Keratinocyte (primary cell): ENCODE results near the gene MINK1.
"Not testable (repeated sequence)": the region's sequence is repeated elsewhere in the genome, so short reads cannot be mapped to it uniquely, and the experiment has no call there.

Experiments
- EZH2 ChIP-seq: IDR thresholded peaks from one replicate; pipeline ENCODE4 v1.6.1; 2012; ENCODE audit warnings: inconsistent platforms, mild to moderate bottlenecking, low read length, moderate library complexity
- TF ChIP-seq, protein P1 (sequence below), 3 experiments: IDR thresholded peaks in 1 of 3; conservative IDR thresholded peaks in 1 of 3; optimal IDR thresholded peaks in 1 of 3; 2 replicates in 2 of 3; 3 replicates in 1 of 3; pipeline versions ENCODE3 to v1.5.1; 2011; ENCODE audit warnings: low read length in 3 of 3, mild to moderate bottlenecking in 3 of 3, moderate library complexity in 2 of 3, control low read depth in 1 of 3, inconsistent platforms in 1 of 3; ENCODE audit not compliant: insufficient read depth in 2 of 3; ENCODE audit errors: extremely low read depth in 1 of 3

DNA sequence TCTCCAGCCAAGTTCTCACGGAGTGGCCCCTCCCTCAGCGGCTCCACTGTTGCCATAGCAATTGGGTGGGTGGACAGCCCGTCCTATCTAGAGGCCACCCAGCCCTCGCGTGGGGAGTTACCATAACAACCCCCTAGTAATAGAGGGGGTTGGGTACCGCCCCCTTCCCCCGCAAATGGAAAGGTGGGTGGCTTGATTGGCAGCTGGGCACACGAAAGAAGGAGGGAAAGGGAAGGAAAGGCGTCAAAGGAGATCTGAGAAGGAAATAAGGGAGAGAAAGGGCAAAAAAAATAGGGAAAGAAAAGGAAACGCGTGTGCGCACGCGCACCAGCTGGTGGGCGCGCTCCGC is 337 bp upstream of the MINK1 start:
- TF ChIP-seq, protein P1, sequence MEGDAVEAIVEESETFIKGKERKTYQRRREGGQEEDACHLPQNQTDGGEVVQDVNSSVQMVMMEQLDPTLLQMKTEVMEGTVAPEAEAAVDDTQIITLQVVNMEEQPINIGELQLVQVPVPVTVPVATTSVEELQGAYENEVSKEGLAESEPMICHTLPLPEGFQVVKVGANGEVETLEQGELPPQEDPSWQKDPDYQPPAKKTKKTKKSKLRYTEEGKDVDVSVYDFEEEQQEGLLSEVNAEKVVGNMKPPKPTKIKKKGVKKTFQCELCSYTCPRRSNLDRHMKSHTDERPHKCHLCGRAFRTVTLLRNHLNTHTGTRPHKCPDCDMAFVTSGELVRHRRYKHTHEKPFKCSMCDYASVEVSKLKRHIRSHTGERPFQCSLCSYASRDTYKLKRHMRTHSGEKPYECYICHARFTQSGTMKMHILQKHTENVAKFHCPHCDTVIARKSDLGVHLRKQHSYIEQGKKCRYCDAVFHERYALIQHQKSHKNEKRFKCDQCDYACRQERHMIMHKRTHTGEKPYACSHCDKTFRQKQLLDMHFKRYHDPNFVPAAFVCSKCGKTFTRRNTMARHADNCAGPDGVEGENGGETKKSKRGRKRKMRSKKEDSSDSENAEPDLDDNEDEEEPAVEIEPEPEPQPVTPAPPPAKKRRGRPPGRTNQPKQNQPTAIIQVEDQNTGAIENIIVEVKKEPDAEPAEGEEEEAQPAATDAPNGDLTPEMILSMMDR (optimal IDR thresholded peaks at IDR 0.05 in 1 of 3, IDR thresholded peaks at IDR 0.05 in 1 of 3, conservative IDR thresholded peaks at IDR 0.05 in 1 of 3; ENCODE audit: extremely low read depth in 1 of 3, insufficient read depth in 2 of 3, low read length in 3 of 3) = not testable (repeated sequence)
- TF ChIP-seq EZH2 = not testable (repeated sequence)
